ENCODE measurements around the gene TASP1.
"Not testable (repeated sequence)": the region's sequence is repeated elsewhere in the genome, so short reads cannot be mapped to it uniquely, and the experiment has no call there.

Gene TASP1

GRCh38 chr20:13493143-13493542 is 145.6 kb downstream of the TASP1 start:
- no peak for DNase-seq (ENCODE audit: low read depth in 2 of 2)

GRCh38 chr20:13492001-13492481 is 146.7 kb downstream of the TASP1 start:
- DNase-seq (ENCODE audit: low read depth in 2 of 2): no peak

GRCh38 chr20:13487202-13487601 is 151.5 kb downstream of the TASP1 start:
- DNase-seq (ENCODE audit: low read depth in 2 of 2): no peak

- DNase-seq (ENCODE audit: low read depth in 2 of 2): no peak
Measured at GRCh38 chr20:13486694-13487093, 152.0 kb downstream of the TASP1 start.

GRCh38 chr20:13485576-13485975 is 153.2 kb downstream of the TASP1 start:
- no peak for DNase-seq (ENCODE audit: low read depth in 2 of 2)

- DNase-seq (ENCODE audit: low read depth in 2 of 2): not testable (repeated sequence)
Measured at GRCh38 chr20:13485019-13485418, 153.7 kb downstream of the TASP1 start.

GRCh38 chr20:13483472-13483871 is 155.3 kb downstream of the TASP1 start:
- DNase-seq (ENCODE audit: low read depth in 2 of 2): not testable (repeated sequence)

- no peak for DNase-seq (ENCODE audit: low read depth in 2 of 2)
Measured at GRCh38 chr20:13478366-13478765, 160.4 kb downstream of the TASP1 start.

GRCh38 chr20:13474467-13474866 is 164.3 kb downstream of the TASP1 start:
- DNase-seq (ENCODE audit: low read depth in 2 of 2): no peak

- DNase-seq (ENCODE audit: low read depth in 2 of 2): no peak
Measured at GRCh38 chr20:13469262-13469661, 169.5 kb downstream of the TASP1 start.

- DNase-seq (ENCODE audit: low read depth in 2 of 2): no peak
Measured at GRCh38 chr20:13468166-13468565, 170.6 kb downstream of the TASP1 start.

- DNase-seq (ENCODE audit: low read depth in 2 of 2): no peak
Measured at GRCh38 chr20:13464702-13465101, 174.0 kb downstream of the TASP1 start.

GRCh38 chr20:13461849-13462458 is 176.8 kb downstream of the TASP1 start:
- no peak for DNase-seq (ENCODE audit: low read depth in 2 of 2)

- no peak for DNase-seq (ENCODE audit: low read depth in 2 of 2)
Measured at GRCh38 chr20:13458860-13459451, 179.8 kb downstream of the TASP1 start.

- DNase-seq (ENCODE audit: low read depth in 2 of 2): no peak
Measured at GRCh38 chr20:13457487-13457886, 181.2 kb downstream of the TASP1 start.

GRCh38 chr20:13455713-13456112 is 183.0 kb downstream of the TASP1 start:
- no peak for DNase-seq (ENCODE audit: low read depth in 2 of 2)

GRCh38 chr20:13453367-13453766 is 185.4 kb downstream of the TASP1 start:
- no peak for DNase-seq (ENCODE audit: low read depth in 2 of 2)

- no peak for DNase-seq (ENCODE audit: low read depth in 2 of 2)
Measured at GRCh38 chr20:13452470-13453124, 186.1 kb downstream of the TASP1 start.

- no peak for DNase-seq (ENCODE audit: low read depth in 2 of 2)
Measured at GRCh38 chr20:13449868-13450434, 188.8 kb downstream of the TASP1 start.

- no peak for DNase-seq (ENCODE audit: low read depth in 2 of 2)
Measured at GRCh38 chr20:13447385-13448180, 191.1 kb downstream of the TASP1 start.

- no peak for DNase-seq (ENCODE audit: low read depth in 2 of 2)
Measured at GRCh38 chr20:13443690-13444089, 195.0 kb downstream of the TASP1 start.

GRCh38 chr20:13442986-13443385 is 195.7 kb downstream of the TASP1 start:
- no peak for DNase-seq (ENCODE audit: low read depth in 2 of 2)
